Tibial artery (tissue), 4 donors: ENCODE measurements around the gene IKZF3.

Source experiments
- DNase-seq, 2 donors: peaks; one replicate each; pipeline ENCODE4 v3.0.0-alpha.2; 2019
- H3K27ac ChIP-seq, 2 donors: fragments of 200-600 bp; sonication (generic) in 1 of 2; 1 replicate in 1 of 2; 2 replicates in 1 of 2; pipeline ENCODE4 v1.5.1; 2018 to 2019; ENCODE audit warnings: mild to moderate bottlenecking in 1 of 2
- H3K27me3 ChIP-seq, 2 donors: fragments of 200-600 bp; sonication (generic) in 1 of 2; one replicate each; pipeline versions ENCODE4 v1.5.1 to v1.6.0; 2016 to 2019
- H3K36me3 ChIP-seq, 3 donors: fragments of 200-600 bp; sonication (generic) in 2 of 3; one replicate each; pipeline ENCODE4 v1.5.1; 2016 to 2019; ENCODE audit warnings: mild to moderate bottlenecking in 2 of 3
- H3K4me1 ChIP-seq, 4 donors: fragments of 200-600 bp; sonication (generic) in 2 of 4; 1 replicate in 3 of 4; 2 replicates in 1 of 4; pipeline ENCODE4 v1.5.1; 2016 to 2019
- H3K4me3 ChIP-seq, 2 donors: fragments of 200-600 bp; sonication (generic) in 1 of 2; 1 replicate in 1 of 2; 2 replicates in 1 of 2; pipeline ENCODE4 v1.5.1; 2018 to 2019; ENCODE audit warnings: mild to moderate bottlenecking in 2 of 2
- H3K9me3 ChIP-seq, 3 donors: fragments of 200-600 bp; sonication (generic) in 1 of 3; one replicate each; pipeline ENCODE4 v1.5.1; 2016 to 2019
- intact Hi-C: fragments of 100-400 bp; cut with DNase I; formaldehyde crosslinking; loops from one replicate; pipeline ENCODE4 v1.15.0; 2023; ENCODE audit warnings: low total_unique reads
- TF ChIP-seq, protein P1 (sequence below), 2 experiments: fragments of 200-600 bp in 1 of 2; fragments of 450-650 bp in 1 of 2; IDR thresholded peaks; one replicate each; pipeline ENCODE4 v1.5.1; 2017 to 2019; ENCODE audit warnings: antibody characterized with exemption in 2 of 2, mild to moderate bottlenecking in 1 of 2, moderate library complexity in 1 of 2

The IKZF3 gene

GRCh38 chr17:39828443-39828842, 35.7 kb downstream of the IKZF3 start:
- peaks cover 0 to 6% (median 1%) of the 10 kb centered on the region in 3 donors for H3K9me3 ChIP-seq
- peaks cover 0 to 26% of the 10 kb centered on the region in 2 donors for H3K27me3 ChIP-seq
- no peak for DNase-seq
- TF ChIP-seq, protein P1, sequence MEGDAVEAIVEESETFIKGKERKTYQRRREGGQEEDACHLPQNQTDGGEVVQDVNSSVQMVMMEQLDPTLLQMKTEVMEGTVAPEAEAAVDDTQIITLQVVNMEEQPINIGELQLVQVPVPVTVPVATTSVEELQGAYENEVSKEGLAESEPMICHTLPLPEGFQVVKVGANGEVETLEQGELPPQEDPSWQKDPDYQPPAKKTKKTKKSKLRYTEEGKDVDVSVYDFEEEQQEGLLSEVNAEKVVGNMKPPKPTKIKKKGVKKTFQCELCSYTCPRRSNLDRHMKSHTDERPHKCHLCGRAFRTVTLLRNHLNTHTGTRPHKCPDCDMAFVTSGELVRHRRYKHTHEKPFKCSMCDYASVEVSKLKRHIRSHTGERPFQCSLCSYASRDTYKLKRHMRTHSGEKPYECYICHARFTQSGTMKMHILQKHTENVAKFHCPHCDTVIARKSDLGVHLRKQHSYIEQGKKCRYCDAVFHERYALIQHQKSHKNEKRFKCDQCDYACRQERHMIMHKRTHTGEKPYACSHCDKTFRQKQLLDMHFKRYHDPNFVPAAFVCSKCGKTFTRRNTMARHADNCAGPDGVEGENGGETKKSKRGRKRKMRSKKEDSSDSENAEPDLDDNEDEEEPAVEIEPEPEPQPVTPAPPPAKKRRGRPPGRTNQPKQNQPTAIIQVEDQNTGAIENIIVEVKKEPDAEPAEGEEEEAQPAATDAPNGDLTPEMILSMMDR (IDR thresholded peaks at IDR 0.05) = no peak
- H3K4me3 ChIP-seq = no peak overlapping the region
- H3K36me3 ChIP-seq = no peaks in the 10 kb centered on the region
- H3K4me1 ChIP-seq = no peaks in the 10 kb centered on the region
- intact Hi-C loops = no loop called here
- H3K27ac ChIP-seq = no peak overlapping the region

DNA sequence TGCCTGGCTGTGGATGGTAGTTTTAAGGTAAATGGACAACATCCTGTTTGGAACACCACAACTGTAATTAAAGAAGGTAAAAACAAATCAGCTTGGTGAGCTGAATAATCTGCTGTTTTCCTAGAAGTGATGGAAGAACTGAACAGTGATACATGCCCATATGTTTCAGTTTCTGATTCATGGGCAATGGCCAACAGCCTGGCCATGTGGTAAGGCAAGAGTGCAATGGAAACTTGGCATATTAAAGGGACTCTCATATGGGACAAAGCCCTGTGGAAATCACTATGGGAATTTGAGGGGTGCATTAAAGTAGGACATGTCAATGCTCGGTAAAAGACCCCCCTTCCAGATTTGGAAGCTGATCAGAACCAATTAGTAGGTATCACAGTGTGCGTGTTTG, 37.8 kb downstream of the IKZF3 start:
- Histone ChIP-seq H3K4me1 (no peaks in the 10 kb centered on the region), H3K27me3 (peaks cover 0 to 29% of the 10 kb centered on the region in 2 donors), H3K9me3 (peaks cover 0 to 11% (median 6%) of the 10 kb centered on the region in 3 donors), H3K27ac (no peak overlapping the region), H3K36me3 (no peaks in the 10 kb centered on the region), H3K4me3 (no peak overlapping the region)
- no peak for DNase-seq
- intact Hi-C loops = no loop called here
- TF ChIP-seq, protein P1 (IDR thresholded peaks at IDR 0.05) = no peak

DNA sequence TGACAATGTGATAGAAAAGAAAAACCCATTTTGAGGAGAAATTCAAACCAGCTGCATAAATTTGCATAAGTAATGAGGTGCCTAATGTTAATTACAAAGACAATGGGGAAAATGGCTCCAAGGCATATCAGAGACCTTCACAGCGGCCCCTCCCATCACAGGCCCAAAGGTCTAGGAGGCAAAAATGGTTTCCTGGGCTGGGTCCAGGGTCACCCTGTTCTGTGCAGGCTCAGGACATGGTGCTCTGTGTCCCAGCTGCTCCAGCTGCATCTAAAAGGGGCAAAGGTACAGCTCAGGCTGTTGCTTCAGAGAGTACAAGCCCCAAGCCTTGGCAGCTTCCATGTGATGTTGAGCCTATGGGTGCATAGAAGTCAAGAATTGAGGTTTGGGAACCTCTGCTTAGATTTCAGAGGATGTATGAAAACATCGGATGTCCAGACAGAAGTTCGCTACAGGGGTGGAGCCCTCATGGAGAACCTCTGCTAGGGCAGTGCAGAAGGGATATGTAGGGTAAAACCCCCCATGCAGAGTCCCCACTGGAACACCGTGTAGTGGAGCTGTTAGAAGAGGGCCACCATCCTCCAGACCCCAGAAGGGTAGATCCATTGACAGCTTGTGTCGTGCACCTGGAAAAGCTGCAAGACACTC, 40.6 kb downstream of the IKZF3 start:
- H3K27me3 ChIP-seq = peaks cover 0 to 30% of the 10 kb centered on the region in 2 donors
- H3K27ac ChIP-seq = no peak overlapping the region
- H3K4me1 ChIP-seq = no peaks in the 10 kb centered on the region
- H3K36me3 ChIP-seq = no peaks in the 10 kb centered on the region
- peaks cover 0 to 11% (median 6%) of the 10 kb centered on the region in 3 donors for H3K9me3 ChIP-seq
- DNase-seq = no peak
- TF ChIP-seq, protein P1 (IDR thresholded peaks at IDR 0.05) = no peak
- H3K4me3 ChIP-seq = no peak overlapping the region
- intact Hi-C loops = no loop called here

DNA sequence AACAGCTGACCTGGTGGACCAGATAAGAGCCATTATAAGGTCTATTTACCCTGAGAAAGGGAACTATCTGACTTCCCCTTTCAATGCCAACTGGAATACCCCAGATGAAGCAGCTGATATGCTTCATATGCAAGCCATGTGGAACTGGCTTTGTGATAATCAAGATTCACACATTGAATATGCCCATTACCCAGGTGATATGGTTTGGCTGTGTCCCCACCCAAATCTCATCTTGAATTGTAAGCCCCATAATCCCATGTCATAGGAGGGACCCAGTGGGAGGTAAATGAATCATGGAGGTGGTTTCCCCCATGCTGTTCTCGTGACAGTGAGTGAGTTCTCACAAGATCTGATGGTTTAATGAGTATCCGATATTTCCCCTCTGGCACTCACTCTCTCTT, 42.1 kb downstream of the IKZF3 start:
- TF ChIP-seq, protein P1 (IDR thresholded peaks at IDR 0.05) = no peak
- Histone ChIP-seq H3K27me3 (peaks cover 0 to 30% of the 10 kb centered on the region in 2 donors), H3K4me1 (no peaks in the 10 kb centered on the region), H3K4me3 (no peak overlapping the region), H3K27ac (no peak overlapping the region), H3K36me3 (no peaks in the 10 kb centered on the region), H3K9me3 (peaks cover 0 to 11% (median 6%) of the 10 kb centered on the region in 3 donors)
- intact Hi-C loops = no loop called here
- no peak for DNase-seq

GRCh38 chr17:39820987-39821386, 43.1 kb downstream of the IKZF3 start:
- H3K27ac ChIP-seq = no peak overlapping the region
- no peak overlapping the region for H3K4me3 ChIP-seq
- H3K36me3 ChIP-seq = no peaks in the 10 kb centered on the region
- no peak for DNase-seq
- TF ChIP-seq, protein P1 (IDR thresholded peaks at IDR 0.05) = no peak
- no peaks in the 10 kb centered on the region for H3K4me1 ChIP-seq
- H3K9me3 ChIP-seq = peaks cover 0 to 11% (median 6%) of the 10 kb centered on the region in 3 donors
- H3K27me3 ChIP-seq = peaks cover 0 to 21% of the 10 kb centered on the region in 2 donors
- intact Hi-C loops = no loop called here
